Subcutaneous adipose tissue (tissue), 4 donors: ENCODE results near the gene PLCG1. TPM values are rescaled to one million over a fixed set of nuclear protein-coding genes. Genes with fewer than 3 reads are reported as not detected.

ENCODE experiments used
- CTCF ChIP-seq: fragments of 450-650 bp; IDR thresholded peaks from one replicate; pipeline ENCODE4 v1.5.1; 2016; ENCODE audit warnings: low read depth, mild to moderate bottlenecking, control low read depth, antibody characterized with exemption, moderate library complexity
- total RNA-seq, 4 donors: library from RNA; depleted of rRNA; stranded (reverse); fragments of >200 nt; gene quantifications; one replicate each; pipeline ENCODE4 v1.1.0, GENCODE V29; 2016

Gene PLCG1
- total RNA-seq, 4 donors from 2014 or later = 43.0 to 186 (median 67.2) TPM

- TF ChIP-seq CTCF = no peak
These were observed 34.5 kb downstream of the PLCG1 start for GRCh38 chr20:41171736-41172295.

GRCh38 chr20:41172296-41173140 lies 35.2 kb downstream of the PLCG1 start:
- no peak for TF ChIP-seq CTCF

DNA sequence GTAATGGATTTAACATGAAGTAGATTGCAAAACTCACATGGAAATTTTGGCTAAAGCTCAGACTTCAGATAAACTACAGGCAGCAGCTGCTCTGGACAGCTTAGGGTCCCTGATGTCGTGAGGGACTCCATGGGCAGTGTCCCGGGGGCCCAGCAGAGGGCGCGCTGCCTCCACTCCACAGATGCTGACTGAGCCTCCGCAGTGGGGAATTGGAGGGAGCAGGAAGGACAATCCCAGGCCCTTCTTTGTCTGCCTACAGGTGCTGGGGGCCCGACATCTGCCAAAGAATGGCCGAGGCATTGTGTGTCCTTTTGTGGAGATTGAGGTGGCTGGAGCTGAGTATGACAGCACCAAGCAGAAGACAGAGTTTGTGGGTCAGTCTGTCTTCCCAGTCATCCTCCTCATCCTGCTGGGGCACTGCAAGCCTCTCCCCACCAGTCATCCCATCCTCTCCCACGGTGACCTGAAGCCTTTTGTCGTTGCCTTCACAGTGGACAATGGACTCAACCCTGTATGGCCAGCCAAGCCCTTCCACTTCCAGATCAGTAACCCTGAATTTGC lies 35.9 kb downstream of the PLCG1 start:
- no peak for TF ChIP-seq CTCF

DNA sequence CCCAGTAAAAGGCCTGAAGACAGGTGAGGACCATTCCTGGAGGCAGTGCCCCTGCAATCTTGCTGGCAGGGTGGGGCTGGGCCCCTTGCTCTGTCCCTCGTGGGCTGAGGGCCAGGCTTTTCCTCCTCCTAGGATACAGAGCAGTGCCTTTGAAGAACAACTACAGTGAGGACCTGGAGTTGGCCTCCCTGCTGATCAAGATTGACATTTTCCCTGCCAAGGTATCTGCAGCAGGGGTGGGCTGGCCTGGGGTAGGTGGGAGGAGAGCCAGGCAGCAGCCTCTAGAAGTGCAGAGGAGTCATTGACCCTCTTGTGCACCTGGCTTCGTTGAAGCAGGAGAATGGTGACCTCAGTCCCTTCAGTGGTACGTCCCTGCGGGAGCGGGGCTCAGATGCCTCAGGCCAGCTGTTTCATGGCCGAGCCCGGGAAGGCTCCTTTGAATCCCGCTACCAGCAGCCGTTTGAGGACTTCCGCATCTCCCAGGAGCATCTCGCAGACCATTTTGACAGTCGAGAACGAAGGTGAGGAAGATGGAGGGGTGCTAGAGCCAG lies 36.5 kb downstream of the PLCG1 start:
- TF ChIP-seq CTCF = no peak

DNA sequence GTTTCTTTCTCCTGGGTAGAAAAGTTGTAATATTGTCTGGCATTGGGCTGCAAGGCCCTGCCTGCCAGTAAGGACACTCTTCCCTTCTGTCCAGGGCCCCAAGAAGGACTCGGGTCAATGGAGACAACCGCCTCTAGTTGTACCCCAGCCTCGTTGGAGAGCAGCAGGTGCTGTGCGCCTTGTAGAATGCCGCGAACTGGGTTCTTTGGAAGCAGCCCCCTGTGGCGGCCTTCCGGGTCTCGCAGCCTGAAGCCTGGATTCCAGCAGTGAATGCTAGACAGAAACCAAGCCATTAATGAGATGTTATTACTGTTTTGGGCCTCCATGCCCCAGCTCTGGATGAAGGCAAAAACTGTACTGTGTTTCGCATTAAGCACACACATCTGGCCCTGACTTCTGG lies 37.0 kb downstream of the PLCG1 start:
- no peak for TF ChIP-seq CTCF

- TF ChIP-seq CTCF = no peak
These were observed 37.4 kb downstream of the PLCG1 start for GRCh38 chr20:41174782-41175181.

GRCh38 chr20:41175201-41175651 lies 37.9 kb downstream of the PLCG1 start:
- no peak for TF ChIP-seq CTCF
